ENCODE data around the gene FAM171A2. TPM values are rescaled to one million over a fixed set of nuclear protein-coding genes. Genes with fewer than 3 reads are reported as not detected.

FAM171A2 gene
- total RNA-seq, 1 donor from 2014 or later = 0.62 TPM

GRCh38 chr17:44312396-44313104, 51.1 kb downstream of the FAM171A2 start:
- intact Hi-C loops (cut with DNase I) = no loop called here
- no peak for DNase-seq (ENCODE audit: low spot score)

DNA sequence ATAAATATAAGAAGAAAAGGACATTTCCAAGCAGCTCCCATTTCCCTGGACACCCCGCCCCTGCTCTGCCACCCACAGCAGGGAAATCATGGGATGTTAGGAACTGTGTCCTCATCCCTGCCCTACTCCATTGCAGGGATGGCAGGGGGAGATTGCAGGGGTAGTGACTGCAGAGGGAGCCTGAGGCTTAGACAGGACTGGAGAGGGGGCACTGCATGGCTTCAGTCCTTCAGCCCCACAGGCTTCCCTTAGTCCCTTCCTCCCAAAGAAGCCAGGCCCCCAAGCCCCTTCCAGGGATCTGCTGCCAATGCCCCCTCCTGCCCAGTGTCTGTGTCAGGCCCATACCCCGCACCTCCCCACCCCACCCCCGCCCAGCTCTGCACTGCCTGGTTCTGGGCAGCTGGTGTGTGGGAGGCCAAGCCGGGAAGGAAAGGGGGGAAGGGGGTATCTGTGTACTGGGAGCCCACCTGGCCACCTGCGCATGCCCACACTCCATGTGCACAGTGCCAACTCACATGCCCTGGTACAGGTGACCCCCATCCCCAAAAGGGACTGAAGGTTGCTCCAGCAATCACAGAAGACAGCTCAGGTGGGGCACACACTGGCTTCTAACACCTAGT, 52.0 kb downstream of the FAM171A2 start:
- intact Hi-C loops (cut with DNase I) = no loop called here

DNA sequence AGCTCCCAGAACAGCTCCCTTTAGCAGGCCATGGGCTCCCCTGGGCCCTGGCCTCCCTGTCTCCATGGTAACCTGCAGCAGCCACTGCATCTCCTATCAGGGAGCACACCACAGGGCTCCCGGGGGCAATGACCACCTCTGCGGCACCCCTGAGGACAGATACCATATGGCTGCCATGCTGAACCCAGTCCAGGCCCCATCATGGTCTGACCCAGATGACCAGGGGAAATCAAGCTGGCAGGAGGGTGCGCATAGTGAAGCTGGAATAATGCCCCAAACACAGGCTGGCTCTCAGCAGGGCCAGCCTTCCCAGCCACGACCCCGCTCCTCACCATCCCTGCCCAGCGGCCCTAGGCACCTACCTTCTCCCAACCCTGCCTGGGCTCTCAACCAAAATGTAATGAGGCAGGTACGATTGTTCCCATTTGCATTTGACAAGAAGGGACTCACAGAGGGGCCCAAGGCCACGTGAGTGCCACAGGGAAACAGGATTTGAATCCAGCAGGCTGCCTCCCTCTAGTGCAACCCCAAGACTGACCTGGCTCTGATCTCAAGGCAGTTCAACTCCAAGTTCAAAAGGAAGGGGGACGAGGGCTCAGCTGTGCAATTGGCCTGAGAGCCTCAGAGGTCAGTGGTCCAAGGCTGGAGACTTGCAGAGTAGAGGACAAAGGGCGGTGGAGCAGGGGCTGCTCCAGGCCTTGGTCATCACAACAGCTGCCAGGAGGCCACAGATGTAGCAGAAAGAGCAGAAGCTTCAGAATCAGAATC, 52.9 kb downstream of the FAM171A2 start:
- no peak for DNase-seq (ENCODE audit: low spot score)
- intact Hi-C loops (cut with DNase I) = no loop called here

More for the DNA sequence above, 52.0 kb downstream of the FAM171A2 start:
- no peak for DNase-seq (ENCODE audit: low spot score)

DNA sequence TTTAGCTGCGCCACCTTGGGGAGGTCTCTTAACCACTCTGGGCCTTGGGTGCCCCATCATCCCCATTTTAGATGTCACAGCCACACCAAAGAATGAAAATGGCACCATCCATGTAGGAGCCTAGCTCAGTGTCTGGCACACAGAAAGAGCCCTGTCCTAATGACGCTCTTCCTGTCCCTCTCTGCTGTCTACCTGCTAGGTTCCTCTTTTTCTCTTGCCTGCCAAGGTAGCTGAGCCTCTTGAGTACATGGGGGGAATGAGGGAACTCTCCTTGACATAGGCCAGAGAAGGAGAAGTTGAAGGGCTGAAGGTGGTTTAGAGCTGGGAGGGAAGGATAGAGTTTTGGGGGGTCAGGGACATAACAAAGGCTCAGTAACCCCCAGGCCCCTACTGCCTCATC, 53.5 kb downstream of the FAM171A2 start:
- intact Hi-C loops (cut with DNase I) = no loop called here
- no peak for DNase-seq (ENCODE audit: low spot score)

DNA sequence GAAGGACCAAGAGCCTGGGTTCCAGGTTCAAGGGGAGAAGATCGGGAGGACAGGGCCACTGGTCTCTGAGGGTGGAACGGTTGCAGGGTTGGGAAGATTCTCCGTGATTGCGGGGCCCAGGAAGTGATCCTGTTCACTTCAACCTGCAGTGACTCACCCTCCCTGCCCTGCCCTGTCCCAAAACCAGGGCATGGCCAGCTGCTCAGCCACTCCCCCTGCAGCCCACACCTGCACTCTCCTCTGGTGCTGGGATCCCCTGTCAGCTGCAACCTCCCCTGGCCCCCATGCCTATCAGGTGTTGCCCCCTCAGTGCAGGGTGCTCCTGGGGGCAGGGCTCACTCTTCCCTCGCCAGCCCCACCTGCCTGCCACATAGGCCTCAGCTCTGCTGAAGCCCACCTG, 54.2 kb downstream of the FAM171A2 start:
- intact Hi-C loops (cut with DNase I) = no loop called here
- DNase-seq (ENCODE audit: low spot score) = no peak

DNA sequence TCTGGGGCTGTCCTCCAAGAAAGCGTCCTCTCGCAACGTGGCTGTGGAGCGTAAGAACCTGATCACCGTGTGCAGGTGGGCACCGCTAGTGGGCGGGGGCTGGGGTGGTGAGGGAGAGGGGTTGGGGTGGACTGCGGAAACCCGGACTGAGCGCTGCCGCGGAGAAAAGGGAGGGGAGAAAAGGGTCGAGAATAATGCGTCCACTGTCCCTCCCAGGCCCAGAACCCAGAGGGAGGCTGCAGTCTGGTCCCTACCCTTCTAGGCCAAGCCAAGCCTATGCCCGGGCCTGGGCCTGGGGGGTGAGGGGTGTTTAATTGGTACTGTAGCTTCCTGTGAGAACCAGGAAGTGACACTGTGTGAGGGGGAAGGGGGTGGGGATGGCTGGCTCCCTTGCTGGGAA, 54.8 kb downstream of the FAM171A2 start:
- DNase-seq (ENCODE audit: low spot score) = no peak
- intact Hi-C loops (cut with DNase I) = no loop called here

- peak; percentile 93 for DNase-seq (ENCODE audit: low spot score)
- intact Hi-C loops (cut with DNase I) = no loop called here
Measured at GRCh38 chr17:44308320-44308818, 55.3 kb downstream of the FAM171A2 start, which contains the start of gene RUNDC3A. TSS of gene RUNDC3A (plus strand) at chr17:44308601. CDS start at chr17:44308833, 232 bp downstream.

DNA sequence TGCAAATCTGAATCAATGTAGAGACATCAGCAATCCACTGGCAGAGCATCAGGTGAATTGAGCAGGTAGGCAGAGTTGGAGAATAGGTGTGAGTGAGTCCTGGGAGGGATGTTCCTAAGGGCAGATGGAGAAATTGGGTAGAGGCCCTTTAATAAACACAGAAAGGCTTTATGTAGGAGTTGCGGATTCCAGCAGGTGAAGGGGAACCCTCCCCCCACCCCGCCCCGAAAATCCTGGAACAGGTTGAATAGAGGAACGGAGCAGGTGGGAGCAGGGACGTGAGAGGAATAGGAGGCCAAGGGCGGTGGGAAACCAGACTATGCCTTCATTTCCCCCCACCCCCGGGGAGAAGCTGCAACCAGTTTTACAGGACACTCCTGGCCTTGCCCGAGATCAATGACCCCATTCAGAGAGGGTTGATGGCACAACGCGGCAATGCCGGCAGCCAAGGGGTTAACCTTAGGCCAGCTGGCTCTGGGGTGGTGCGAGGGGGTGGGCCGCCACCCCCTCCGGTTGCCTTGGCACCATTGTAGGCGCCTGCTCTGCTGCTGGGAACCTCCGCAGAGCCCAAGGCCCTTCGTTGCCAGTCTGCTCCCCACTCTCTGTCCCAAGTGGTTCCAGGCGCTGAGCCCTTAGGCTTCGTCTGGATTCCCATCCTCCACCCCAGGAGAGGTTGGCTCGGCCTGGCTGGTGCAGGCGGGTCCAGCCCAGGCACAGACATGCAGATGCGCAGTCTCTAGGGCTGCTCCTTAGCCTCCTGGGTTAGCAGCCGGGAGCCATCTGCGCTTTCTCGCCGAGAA, 56.1 kb downstream of the FAM171A2 start:
- DNase-seq (ENCODE audit: low spot score) = no peak
- intact Hi-C loops (cut with DNase I) = no loop called here

DNA sequence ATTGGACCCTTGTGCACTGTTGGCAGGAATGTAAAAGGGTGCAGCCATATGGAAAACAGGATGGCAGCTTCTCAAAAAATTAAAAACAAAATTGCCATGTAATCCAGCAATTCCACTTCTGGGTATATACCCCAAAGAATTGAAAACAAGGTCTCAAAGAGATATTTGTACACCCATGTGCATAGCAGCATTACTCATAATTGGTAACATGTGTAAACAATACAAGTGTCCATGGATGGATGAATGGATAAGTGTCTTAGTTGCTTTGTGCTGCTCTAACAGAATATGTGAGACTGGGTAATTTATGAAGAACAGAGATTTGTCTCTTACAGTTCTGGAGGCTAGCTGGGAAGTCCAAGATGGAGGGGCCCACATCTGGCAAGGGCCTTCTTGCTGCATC, 59.0 kb downstream of the FAM171A2 start:
- DNase-seq (ENCODE audit: low spot score) = no peak
- intact Hi-C loops (cut with DNase I) = no loop called here

Other genes starting within 250 kb of the FAM171A2 start
- 75.5 TPM for gene HDAC5, start 240.2 kb downstream of the FAM171A2 start, total RNA-seq
- 0.65 TPM for gene HROB, start 221.9 kb downstream of the FAM171A2 start, total RNA-seq
- gene ASB16, start 193.1 kb downstream of the FAM171A2 start, total RNA-seq = 8.9 TPM
- gene TMUB2, start 176.9 kb downstream of the FAM171A2 start, total RNA-seq = 20.5 TPM
- gene ATXN7L3, start 164.0 kb downstream of the FAM171A2 start, total RNA-seq = 37.8 TPM
- 53.1 TPM for gene UBTF, start 144.2 kb downstream of the FAM171A2 start, total RNA-seq
- 4.0 TPM for gene SLC4A1, start 95.7 kb downstream of the FAM171A2 start, total RNA-seq
- 0.97 TPM for gene RUNDC3A, start 55.3 kb downstream of the FAM171A2 start, total RNA-seq
- 53.4 TPM for gene SLC25A39, start 39.0 kb downstream of the FAM171A2 start, total RNA-seq
- 130 TPM for gene GRN, start 18.6 kb downstream of the FAM171A2 start, total RNA-seq
- 1.7 TPM for gene ITGA2B, start 25.8 kb upstream of the FAM171A2 start, total RNA-seq
- 23.8 TPM for gene GPATCH8, start 139.6 kb upstream of the FAM171A2 start, total RNA-seq
- 5.7 TPM for gene FZD2, start 193.6 kb upstream of the FAM171A2 start, total RNA-seq

Measured in cardiac septum (tissue), 1 donor.